ENCODE results near the gene ZBTB1.

GRCh38 chr14:64506721-64507120 is 2.2 kb downstream of the ZBTB1 start:
- TF ChIP-seq POLR2A (IDR thresholded peaks at IDR 0.05) (no peak), CTCF (IDR thresholded peaks at IDR 0.05) (no peak)

Measured in breast epithelium (tissue), 3 donors.